Activated T-helper 9 cell treated with anti-CD3 and anti-CD28 coated beads, Interleukin-2, amount 50 U/mL, for 16 hours (primary cell): Measurements from ENCODE around the gene ATXN2L.

ENCODE experiments used
- DNase-seq: peaks from one replicate; pipeline ENCODE4 v3.0.0-alpha.2; 2020; ENCODE audit warnings: low read depth

ATXN2L gene

DNA sequence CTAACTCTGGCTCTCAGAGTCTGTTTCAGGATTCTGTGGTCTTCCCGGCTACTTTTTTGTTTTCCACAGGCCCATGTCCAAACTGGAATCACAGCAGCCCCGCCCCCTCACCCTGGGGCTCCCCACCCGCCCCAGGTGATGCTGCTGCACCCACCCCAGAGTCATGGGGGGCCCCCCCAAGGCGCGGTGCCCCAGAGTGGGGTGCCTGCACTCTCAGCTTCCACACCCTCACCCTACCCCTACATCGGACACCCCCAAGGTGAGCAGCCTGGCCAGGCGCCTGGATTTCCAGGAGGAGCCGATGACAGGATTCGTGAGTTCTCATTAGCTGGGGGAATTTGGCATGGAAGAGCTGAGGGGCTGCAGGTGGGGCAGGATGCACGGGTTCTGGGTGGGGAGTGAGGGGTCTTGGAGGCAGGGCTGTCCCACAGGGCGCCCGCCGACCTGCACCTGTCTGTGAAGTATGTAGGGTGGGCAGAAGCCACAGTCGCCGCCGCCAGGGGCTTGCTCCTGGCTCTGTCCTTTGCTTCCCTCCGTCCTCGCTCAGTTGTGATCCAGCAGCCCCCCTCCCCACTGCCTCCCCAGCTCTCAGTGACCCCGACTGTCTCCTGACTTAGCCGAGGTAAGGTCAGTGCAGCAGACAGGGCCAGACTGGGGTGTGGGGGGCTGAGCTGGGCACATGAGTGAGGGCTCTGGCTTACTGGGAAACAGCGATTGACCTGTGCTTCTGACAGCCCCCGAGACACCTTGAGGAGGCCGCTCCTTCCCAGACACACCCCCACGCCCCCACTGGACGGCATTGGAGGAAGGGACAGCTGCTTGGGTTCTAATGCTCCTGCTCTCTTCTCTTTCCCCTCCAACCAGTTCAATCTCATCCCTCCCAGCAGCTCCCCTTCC is 13.3 kb downstream of the ATXN2L start:
- no peak for DNase-seq

- DNase-seq = no peak
These were observed 13.9 kb downstream of the ATXN2L start for GRCh38 chr16:28836761-28837064.

DNA sequence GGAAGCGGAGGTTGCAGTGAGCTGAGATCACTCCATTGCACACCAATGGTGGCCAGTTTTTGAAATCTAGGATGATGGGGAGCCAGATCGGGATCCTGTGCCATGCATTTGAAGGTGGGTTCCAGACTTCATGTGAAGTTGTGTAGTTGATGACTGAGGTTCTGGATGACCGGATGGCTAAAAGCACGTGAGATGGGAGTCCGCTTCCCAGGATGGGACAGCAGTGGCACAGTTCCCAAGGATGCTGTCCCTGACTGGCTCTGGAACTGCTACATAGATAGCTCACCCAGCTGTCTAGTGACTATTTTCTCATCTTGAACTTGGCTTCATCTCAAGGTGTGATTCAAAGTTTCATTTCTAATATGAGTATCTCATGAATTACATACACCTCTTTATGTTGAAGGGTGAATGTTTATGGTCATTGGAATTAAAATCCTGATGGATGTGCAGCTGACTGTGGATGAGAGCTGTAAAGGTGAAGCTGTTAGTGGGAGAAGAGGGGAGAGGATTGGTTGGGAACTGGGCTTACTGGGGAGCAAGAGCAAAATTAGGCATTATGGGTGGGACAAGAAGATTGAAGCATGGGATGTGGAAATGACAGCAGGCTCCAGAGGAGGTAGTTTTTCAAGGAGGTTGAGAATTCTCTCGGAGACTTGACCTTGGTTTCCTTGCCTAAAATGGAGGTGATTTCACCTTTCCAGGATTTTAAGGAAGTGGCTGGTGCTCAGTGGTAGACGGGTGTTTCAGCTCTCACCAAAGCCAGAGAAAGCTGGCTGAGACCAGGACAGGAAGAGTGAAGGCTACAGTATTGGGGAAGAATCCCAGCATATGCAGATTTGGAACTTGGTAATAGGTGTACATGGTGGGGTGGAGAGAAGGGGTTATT is 15.1 kb downstream of the ATXN2L start:
- no peak for DNase-seq

DNA sequence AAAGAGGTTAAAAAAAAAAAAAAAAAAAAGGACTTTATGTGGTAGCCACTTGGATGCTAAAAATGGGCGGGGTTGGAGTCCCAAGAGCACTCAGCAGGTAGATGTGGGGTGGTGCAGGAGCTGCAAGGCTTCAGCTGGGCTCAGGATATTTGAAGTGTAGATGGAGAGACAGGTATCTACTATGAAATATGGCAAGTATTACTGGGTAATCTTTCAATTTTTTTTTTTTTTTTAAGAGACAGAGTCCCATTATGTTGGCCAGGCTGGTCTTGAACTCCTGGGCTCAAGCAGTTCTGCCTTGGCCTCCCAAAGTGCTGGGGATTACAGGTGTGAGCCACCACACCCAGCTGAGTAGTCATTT is 15.7 kb downstream of the ATXN2L start:
- DNase-seq = no peak

- DNase-seq = no peak
These were observed 16.3 kb downstream of the ATXN2L start for GRCh38 chr16:28839004-28839639.

- DNase-seq = no peak
These were observed 17.1 kb downstream of the ATXN2L start for GRCh38 chr16:28839899-28840298.

DNA sequence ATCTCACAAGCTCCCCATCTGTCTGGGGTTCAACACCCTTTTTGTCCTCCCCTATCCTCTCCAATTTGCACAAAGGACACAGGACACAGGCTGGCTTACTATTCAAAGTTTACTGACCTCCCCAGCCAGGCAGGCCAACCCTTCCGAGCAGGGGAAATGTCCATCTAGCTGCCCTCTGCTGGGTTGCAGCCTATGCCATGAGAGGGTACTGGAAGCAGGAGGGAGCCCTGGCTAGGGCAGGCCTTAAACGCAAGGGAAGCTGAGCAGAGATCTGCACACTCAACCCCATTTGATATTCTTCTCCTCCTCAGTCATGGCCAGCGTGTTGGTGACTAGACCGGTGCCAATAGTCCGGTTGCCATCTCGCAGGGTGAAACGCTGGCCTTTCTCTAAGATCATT is 19.9 kb downstream of the ATXN2L start:
- DNase-seq = no peak

- DNase-seq = no peak
These were observed 21.0 kb downstream of the ATXN2L start for GRCh38 chr16:28843766-28844165.

DNA sequence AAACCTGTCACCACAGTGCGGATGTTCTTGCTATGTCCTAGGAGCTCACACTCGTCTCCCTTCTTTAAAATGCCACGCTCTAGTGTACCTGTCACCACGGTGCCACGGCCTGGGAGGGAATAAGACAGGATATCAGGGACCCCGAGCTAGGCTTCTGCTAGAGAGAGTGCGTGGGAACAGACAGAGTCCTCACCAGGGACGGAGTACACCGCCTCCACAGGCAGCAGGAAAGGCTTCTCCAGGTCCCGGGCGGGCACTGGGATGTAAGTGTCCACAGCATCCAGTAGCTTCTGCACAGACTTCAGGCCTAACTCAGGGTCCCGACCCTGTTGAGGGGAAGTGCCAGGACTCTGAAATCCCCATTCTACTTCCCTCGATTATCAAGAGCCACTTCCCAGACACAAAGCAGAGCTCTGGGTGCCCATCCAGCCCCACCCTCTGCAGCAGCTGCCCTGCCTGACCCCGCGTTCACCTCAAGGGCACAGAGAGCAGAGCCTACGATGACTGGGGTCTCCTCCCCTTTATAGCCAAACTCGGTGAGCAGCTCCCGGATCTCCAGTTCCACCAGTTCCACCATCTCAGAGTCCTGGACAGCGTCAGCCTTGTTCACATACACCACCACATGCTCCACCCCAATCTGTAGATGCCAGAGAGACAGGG is 21.6 kb downstream of the ATXN2L start:
- DNase-seq = no peak

GRCh38 chr16:28845293-28845692 is 22.5 kb downstream of the ATXN2L start:
- no peak for DNase-seq

GRCh38 chr16:28845761-28846079 is 22.9 kb downstream of the ATXN2L start:
- no peak for DNase-seq

DNA sequence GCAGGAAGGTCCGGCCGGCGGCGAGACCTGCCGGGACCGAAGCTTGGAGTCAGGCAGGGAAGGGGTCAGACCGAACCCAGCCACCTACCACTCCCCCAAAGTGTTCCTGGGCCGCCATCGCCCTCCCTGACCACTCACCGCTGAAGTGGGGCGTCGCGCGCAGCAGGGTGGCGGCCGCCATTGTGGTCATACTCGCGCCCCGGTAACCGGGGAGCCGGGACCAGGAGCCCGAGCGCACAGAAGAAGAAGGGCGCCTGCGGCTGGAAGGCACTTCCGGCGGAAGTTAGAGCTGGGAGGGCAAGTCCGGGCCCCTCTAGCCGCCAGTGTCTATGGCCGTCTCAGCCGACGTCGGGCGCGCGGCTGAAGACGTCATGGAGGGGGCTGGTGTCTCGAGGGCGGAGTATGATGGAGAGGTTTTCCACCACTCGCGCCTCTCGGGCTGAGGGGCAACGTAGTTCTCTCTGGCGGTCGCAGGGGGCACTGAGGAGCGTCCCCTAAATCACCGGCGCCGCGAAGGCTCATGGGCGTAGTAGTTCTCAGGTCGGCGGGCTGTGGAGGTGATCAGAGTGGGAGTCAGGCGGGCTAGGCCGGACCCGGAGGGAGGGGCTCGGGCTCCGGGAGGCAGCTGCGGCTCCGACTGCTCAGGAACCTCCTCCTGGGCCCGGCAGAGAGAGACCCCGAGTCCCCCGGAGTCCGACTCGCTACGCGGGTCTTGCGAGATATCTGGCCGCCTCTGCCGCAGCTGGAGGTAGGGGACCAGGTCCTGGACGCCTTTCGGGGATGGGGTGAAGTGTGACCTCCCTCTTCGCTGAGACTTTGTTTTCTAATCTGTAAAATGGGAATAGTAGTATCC is 23.5 kb downstream of the ATXN2L start, which contains the start of gene TUFM:
TSS of gene TUFM (minus strand) at position 269 of the 853 bp plus-strand sequence. CDS start at position 190, 79 bp downstream.
- DNase-seq = peak; percentile 97

- DNase-seq = no peak
These were observed 24.1 kb downstream of the ATXN2L start for GRCh38 chr16:28846933-28847273.

- no peak for DNase-seq
These were observed 35.6 kb downstream of the ATXN2L start for GRCh38 chr16:28858421-28858820.

GRCh38 chr16:28859326-28859725 is 36.5 kb downstream of the ATXN2L start:
- no peak for DNase-seq

GRCh38 chr16:28863929-28864793 is 41.4 kb downstream of the ATXN2L start:
- DNase-seq = no peak

DNA sequence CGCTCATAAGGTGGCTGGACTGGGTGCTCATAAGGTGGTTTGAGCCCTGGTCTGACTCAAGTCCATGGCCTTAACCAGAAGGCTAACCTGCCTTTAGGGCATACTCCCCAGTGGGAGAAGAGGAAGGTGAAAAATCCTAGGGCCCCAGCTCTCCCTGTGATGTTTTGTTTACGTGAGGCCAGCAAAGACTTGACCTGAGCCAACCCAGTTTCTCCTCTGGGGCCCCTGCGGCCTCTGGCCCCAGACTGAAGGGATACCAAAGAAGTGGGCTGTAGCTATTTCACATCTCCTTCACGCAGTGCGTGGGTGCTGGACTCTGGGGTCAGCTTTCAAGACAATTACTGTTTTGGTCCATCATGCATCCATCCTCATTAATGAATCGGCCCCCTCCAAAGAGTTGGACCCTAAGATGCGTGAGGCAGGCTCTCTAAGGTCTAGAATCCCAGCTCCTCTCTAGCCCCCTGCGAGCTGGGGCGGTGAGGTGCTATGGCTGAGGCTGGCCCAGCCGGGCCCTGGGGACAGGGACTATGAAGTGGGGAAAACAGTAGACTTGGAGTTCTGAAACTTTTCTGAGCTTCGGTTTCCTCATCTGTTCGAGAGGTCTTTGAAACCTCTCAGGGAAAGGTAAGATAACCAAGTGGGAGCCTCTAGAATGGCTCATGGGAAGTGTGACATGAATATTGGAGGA is 42.3 kb downstream of the ATXN2L start:
- no peak for DNase-seq

DNA sequence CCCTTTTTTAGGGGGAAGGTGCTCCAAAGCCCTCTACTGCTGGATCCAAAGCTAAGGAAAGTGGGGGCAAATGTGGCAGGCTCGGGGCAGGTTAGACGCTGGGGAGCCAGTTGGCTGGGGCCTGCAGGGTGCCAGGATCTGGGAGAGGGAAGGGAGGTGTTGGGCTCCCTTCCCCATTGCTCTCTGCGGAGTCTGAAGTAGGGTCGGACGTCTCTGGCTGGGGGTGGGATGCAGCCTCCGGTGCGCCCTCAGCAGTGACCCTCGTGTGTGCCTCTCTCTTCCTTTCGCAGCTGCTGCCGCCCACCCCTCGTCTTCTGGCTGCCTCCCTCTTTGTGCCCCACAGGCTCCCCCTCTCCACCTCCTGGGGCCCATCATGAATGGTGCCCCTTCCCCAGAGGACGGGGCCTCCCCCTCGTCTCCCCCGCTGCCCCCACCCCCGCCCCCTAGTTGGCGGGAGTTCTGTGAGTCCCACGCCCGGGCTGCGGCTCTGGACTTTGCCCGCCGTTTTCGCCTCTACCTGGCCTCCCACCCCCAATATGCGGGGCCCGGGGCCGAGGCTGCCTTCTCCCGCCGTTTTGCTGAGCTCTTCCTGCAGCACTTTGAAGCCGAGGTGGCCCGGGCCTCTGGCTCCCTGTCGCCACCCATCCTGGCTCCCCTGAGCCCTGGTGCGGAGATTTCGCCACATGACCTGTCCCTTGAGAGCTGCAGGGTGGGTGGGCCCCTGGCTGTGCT is 43.1 kb downstream of the ATXN2L start:
- DNase-seq = no peak

DNA sequence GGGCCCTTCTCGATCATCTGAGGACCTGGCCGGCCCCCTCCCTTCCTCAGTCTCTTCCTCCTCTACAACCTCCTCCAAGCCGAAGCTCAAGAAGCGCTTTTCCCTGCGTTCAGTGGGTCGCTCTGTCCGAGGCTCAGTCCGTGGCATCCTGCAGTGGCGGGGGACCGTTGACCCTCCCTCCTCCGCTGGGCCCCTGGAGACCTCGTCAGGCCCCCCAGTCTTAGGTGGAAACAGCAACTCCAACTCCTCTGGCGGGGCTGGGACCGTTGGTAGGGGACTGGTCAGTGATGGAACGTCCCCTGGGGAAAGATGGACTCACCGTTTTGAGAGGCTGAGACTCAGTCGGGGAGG is 43.6 kb downstream of the ATXN2L start:
- DNase-seq = no peak
